GM19193 (cell line): ENCODE results near the gene PRICKLE2.

ENCODE experiments used
- POLR2A ChIP-seq: IDR thresholded peaks from 4 replicates; pipeline ENCODE4 v1.6.1; 2011; ENCODE audit not compliant: insufficient read depth, insufficient read length; ENCODE audit errors: extremely low read depth

The PRICKLE2 gene

DNA sequence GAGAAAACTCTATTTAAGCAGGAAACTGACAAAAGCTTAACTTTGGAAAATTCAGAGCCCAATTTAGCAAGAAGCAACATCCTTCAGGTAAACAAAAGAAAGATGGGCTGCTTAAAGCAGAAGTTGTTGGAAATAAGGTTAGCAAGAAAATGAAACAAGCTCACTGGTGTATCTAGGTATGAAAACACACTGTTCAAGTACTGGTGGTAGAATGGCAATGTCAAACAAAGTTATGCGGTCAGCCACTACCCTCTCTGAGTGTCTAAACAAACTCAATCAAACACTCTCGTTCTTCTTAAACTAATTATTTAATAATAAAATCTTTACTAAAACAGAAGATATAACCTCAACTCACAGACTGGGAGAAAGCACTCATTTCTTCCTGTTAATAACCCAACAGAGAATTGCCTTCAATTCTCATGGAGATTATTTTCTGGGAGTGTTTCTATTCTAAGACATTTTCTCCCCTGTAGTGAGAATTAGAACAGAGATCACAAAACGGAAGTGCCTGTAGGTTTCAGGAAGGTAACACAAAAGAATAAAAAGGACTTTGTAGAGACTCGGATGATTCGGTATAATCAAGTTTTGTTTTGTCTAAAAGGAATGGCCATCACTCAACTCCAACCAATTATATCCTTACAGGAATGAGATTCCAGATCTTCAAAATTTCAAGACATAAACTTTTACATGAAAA, 28.9 kb downstream of the PRICKLE2 start:
- TF ChIP-seq POLR2A: no peak

DNA sequence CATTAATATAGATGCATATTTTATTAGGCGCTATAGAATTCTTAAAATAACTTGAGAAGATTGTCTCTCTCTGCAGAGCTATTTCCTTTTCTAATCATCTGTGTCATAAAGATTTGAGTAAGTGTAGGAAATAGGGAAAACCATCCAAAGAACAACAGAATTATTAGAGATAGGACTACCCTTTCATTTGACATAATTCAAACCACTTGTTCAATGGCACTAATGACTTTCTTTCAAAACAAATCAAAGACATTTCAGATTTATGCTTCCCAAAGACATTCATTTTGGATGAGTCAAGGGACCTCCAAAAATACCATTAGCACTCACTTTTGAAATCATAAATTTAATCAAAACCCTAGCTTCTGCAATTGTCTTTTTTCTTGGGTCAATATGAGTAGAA, 29.5 kb downstream of the PRICKLE2 start:
- no peak for TF ChIP-seq POLR2A

DNA sequence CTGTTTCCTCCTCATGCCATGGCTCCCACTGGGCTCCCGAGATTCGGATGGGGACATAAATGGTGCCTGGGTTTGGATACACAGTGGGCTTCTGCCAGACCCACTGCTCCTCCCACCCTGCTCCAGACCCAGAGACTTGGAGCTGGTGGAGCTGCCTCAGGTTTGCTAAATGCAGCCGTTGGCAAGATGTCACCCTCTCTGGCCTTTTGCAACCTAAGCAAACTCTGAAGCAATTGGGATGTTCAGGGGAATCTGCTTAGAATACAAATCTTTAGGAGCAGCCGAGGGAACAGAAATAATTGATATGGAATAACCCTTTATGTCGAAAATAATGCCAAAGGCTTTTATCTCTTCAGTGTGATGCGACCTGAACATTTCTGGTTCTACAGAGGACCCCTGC, 33.4 kb downstream of the PRICKLE2 start:
- no peak for TF ChIP-seq POLR2A

DNA sequence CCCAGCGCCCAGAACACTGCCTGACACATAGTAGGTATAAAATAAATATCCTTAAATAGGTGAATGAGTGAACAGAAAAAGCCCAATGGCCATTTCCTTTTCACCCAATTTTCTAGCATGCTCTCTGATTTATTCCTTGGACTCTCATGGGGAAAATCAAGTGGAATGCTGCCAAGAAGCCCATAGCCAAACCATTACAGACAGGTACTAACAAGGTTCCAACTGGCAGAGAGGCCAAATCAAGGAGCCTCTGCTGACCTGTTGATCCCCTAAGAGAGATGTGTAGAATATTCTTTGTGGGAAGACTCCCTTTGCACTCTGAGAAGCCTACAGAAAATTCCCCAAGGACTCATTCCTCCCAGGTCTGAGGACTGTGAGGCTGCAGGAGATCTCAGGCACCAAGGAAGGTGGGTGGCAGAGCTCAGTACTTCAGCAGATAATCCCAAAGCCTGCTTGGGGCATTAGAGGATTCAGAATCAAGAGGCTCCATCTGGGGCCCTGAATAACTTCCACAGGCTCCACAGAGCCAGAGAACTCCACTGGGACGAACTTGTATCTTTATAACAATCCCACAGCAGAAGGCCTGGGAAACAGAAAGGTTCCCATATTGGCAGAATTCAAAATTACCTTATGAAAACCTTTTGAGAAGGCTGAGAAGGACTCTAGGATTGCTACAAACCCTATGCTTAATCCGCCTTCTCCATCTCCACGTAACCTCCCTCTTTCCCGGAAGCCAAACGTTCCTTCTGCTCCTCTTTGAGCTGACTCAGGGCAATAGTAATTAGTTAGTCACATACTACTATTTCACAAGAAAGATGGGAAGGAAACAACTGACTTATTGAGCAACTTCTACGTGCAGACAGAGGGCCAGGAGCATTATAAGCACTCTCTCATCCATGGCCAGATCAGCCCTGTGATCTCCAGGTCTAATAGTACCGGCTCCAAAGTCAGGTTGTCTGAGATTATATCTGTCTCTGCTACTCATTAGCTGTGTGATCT, 34.5 kb downstream of the PRICKLE2 start:
- TF ChIP-seq POLR2A: no peak

DNA sequence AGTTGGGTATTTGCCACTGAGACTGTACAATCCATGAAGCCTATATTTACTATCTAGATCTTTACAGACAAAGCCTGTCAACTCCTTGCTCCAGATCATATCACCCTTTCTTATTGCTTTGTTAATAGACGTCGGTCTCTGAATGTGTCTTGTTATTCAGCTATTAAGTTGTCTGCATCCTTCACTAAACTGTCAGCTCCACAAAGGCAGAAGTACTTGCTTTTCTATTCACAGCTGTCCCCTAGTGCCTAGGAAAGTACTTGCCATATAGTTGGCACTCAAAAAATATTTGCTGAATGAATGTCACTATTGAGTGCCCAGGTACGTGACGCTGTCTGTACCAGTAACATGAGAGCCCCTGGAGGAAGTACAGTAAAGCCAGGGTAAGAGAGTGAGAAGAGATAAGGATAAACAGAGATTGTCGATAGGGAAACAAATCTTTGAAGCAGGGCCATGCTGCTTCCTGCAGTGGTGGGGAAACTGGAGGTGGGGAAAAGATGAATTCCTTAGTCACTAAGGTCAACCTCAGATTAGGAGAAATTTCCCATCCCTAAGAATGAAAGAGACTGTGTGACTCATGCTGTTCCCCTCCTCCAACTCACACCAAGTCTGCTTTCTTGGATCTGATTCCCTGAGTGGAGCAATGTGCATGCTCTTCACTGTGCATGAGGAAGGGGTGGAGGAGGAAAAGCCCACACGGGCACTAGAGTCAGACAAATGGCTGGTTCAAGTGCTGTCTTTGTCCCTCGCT, 36.3 kb downstream of the PRICKLE2 start:
- TF ChIP-seq POLR2A: no peak

DNA sequence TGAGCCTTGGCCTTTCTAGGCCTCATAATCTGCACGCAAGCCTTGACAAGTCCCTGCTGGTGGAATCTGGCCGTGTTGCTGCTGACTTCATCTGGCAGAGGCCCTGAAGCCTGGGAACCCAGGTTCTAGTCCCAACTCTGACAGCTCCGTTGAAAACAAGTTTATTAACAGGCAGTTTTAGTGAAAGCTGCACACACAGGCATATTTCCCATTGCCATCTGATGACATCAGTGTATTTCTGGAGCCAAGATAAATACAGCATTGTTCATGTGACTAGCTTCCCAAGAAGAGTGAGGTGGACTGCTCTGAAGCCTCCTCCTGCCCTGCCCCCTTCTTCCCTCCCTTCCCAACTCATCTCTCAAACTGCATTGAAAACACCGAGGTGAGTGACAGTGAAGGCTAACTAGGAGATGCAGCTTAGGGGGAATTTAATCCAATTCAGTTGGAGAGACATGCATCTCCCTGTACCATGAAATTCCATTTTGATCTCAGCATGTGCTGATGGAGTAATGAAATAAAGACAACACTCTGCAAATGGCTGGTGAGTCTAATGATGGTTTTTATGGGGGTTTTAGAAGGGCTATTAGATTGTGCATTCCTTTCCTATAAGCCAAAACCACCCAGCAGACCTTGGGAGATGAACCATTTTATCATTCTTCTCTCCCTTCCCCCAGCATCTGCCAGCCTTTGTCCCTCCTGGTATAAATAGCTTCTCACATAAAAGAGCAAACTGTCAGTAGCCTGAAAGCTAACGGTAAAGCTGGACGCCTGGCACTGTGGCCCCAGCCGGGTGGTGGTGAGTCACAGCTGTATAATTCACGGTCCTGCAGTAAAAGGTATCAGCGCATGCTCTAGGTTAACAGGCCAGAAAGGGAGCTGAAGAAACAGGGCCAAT, 38.0 kb downstream of the PRICKLE2 start:
- no peak for TF ChIP-seq POLR2A

DNA sequence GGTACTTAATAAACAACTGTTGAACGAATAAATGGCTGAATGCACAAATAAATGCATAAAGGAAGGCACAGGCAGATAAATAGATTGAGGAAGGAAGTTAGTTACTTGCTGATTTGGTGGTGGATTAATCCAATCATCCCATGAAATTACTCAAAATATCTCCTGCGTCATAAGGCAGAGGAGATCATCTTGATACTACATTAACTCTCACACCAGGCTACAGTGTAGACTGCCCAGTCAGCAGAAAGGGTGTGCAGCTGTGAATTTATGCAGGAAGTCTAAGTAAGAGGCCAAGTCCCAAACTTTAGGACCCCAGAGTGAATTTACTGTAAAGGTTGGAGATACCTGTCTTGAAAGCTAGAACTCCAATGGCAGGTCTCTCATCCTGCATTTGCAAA, 38.6 kb downstream of the PRICKLE2 start:
- no peak for TF ChIP-seq POLR2A

DNA sequence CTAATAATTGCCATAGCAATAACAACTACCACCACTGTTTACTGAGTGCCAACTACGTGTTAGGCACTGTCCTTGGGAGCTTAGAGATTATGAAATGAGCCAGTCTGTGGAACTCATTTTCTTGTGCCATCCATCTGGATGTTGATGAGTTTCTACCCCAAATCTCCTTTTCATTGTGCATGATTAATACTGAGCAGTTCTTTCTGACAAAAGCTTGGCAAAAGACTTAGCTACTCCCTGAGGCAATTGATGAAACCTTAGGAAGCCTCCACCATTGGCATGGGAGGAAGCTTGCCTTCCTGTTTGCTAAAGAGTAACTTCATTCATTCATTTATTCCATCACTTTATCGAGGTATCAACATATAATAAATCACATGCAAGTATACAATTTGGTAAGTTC, 39.8 kb downstream of the PRICKLE2 start:
- TF ChIP-seq POLR2A: no peak

DNA sequence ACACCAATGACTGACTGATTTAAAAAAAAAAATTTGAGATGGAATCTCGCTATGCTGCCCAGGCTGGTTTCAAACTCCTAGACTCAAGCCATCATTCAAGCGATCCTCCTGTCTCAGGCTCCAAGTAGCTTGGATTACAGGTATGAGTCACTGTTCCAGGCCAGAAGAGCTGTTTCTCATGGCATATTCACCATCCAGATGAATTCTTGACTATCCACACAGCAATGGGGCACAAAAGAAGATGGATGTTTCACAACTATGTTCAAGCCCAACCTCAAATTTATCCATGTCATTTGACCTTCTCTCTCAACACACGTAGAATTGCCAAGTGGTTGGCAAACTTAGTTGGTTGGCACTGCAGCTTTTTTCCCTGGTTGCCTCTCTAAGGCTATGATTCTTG, 40.6 kb downstream of the PRICKLE2 start:
- TF ChIP-seq POLR2A: no peak

DNA sequence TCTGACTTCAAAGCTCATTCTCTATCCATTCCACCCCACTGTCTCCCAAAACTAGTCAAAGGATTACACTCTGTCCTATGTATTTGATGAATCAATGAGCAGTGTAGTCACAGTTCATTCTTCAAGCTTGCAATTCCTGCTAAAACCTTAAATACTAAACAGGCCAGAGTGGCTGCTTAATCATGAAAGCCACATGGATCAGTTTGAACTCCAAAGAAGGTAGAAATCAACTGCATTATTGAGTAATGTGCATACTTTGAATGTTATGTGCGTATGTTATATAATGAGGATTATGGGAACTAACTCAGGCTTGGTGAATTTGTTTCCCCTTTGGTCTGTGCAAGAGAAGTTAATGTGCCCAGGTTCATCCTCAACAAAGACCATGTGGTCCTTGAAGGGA, 45.4 kb downstream of the PRICKLE2 start:
- no peak for TF ChIP-seq POLR2A

DNA sequence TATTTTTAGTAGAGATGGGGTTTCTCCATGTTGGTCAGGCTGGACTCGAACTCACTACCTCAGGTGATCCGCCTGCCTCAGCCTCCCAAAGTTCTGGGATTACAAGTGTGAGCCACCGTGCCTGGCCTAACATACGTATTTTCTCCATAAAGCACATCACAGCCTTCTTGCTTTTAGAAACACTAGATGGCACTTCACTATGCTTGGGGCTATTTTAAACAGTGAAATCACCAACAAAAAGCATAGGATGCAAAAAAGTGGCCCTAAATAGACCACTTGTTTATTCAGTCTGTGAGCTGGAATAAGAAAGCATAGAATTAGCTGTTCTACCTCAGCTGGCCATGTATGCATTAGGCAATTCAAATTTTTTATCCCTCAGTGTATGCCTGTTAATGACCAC, 46.0 kb downstream of the PRICKLE2 start:
- no peak for TF ChIP-seq POLR2A

DNA sequence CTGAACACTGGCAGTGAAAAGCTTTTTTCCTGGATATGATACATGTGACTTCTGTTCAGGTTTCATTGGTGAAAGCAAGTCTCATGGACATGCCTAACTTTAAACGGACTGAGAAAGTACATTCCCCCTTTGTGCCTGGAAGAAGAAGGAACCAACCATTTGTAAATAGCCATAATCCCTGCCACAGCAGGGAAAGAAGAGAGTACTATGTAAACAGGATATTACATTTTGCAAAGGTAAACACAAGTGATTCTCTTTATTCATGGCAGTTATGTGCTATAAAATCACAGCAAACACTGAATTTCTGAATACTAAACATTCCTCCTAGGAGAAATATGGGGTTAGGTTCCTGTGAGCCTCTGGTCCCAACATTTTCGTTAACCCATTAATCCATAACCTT, 46.8 kb downstream of the PRICKLE2 start:
- no peak for TF ChIP-seq POLR2A

DNA sequence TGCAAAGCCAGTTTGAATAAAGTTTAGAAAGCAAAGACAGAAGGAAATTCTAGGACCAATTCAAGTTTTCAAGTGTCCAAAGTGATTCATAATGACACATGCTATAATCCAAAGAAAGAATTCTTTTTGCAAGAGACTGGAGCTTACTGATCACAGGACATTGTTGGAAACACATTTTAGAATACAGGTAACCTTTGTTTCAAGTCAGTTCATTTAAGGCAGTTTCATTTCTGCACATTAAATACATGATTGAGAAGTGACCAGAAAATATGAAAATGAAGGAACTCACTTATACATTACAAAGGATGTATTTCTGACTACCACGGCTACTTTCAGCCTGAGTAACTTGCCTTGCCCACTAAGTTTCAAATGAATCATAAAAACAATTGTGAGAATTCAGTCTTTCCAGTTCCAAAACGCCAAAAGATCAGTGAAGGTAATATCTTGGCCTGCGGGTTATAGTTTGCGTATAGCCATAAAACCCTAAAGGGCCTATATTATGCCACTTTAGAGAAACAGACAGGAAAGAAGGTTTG, 48.7 kb downstream of the PRICKLE2 start:
- no peak for TF ChIP-seq POLR2A

DNA sequence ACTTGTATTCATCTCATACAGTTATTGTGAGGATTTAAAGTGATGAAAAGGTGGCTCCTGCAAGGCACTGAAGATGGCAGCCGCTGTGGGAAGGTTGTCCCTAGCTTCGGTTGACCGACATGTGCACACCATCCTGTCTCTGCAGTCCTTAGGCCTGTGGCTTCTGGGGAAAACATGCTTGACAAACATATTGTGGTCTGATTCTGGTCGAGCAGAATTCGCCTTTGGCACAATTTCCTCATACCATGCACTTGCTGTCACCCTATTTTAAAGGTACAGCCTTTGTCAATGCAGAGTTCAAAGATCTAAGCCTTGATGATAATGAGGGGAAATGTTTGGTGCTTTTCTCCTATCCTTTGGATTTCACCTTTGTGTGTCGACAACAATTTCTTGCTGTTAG, 50.9 kb downstream of the PRICKLE2 start:
- TF ChIP-seq POLR2A: no peak
